Hippocampal formation (tissue), 2 donors: ENCODE results near the gene RET.
"Not testable (repeated sequence)": the region's sequence is repeated elsewhere in the genome, so short reads cannot be mapped to it uniquely, and the experiment has no call there.

ENCODE experiments used
- DNase-seq, 2 donors: peaks; one replicate each; lab custom pipeline; 2025; lab: John Stamatoyannopoulos, UW

The RET gene

GRCh38 chr10:43135656-43136055 lies 58.8 kb downstream of the RET start:
- no peak for DNase-seq

- DNase-seq = no peak
Observed at GRCh38 chr10:43136432-43136831, 59.6 kb downstream of the RET start.

- no peak for DNase-seq
Observed at GRCh38 chr10:43136995-43137716, 60.3 kb downstream of the RET start.

- peak; percentile 55 to 56 for DNase-seq
Observed at GRCh38 chr10:43137717-43138020, 60.8 kb downstream of the RET start.

- peak; percentile 80 to 82 for DNase-seq
Observed at GRCh38 chr10:43138021-43138756, 61.3 kb downstream of the RET start, which contains the start of gene CSGALNACT2. TSS of gene CSGALNACT2 (plus strand) at chr10:43138445. CDS start at chr10:43155150, 16,705 bp downstream.

- DNase-seq = peak in 1 of 2 donors; percentile 56
Observed at GRCh38 chr10:43138757-43139241, 61.9 kb downstream of the RET start.

GRCh38 chr10:43141421-43141820 lies 64.6 kb downstream of the RET start:
- DNase-seq = no peak

GRCh38 chr10:43145311-43145710 lies 68.4 kb downstream of the RET start:
- no peak for DNase-seq

GRCh38 chr10:43145936-43146335 lies 69.1 kb downstream of the RET start:
- DNase-seq = not testable (repeated sequence)

GRCh38 chr10:43151371-43151770 lies 74.5 kb downstream of the RET start:
- DNase-seq = no peak

- DNase-seq = no peak
Observed at GRCh38 chr10:43153901-43154300, 77.0 kb downstream of the RET start.

GRCh38 chr10:43155221-43155620 lies 78.4 kb downstream of the RET start:
- no peak for DNase-seq

GRCh38 chr10:43155741-43156140 lies 78.9 kb downstream of the RET start:
- DNase-seq = no peak

- peak in 1 of 2 donors; percentile 15 for DNase-seq
Observed at GRCh38 chr10:43156590-43157341, 79.9 kb downstream of the RET start.

- DNase-seq = no peak
Observed at GRCh38 chr10:43158636-43159035, 81.8 kb downstream of the RET start.

- no peak for DNase-seq
Observed at GRCh38 chr10:43160046-43160920, 83.4 kb downstream of the RET start.

GRCh38 chr10:43160921-43161255 lies 84.0 kb downstream of the RET start:
- DNase-seq = no peak

- DNase-seq = no peak
Observed at GRCh38 chr10:43162604-43163003, 85.7 kb downstream of the RET start.

- no peak for DNase-seq
Observed at GRCh38 chr10:43166207-43166879, 89.5 kb downstream of the RET start.

- no peak for DNase-seq
Observed at GRCh38 chr10:43166880-43167497, 90.1 kb downstream of the RET start.

GRCh38 chr10:43167498-43167889 lies 90.6 kb downstream of the RET start:
- no peak for DNase-seq
